K562 (cell line): ENCODE measurements around the gene TSPAN16. TPM values are rescaled to one million over a fixed set of nuclear protein-coding genes. Genes with fewer than 3 reads are reported as not detected.
A peak's percentile ranks its signal among the peaks of the same experiment; 100 is the strongest.

Source experiments
- ATAC-seq: fragments of 200-7000 bp; cut with Tn5 transposase; 3 replicates; pipeline ENCODE4 v1.9.1; 2020; ENCODE audit warnings: moderate library complexity
- BruUV-seq: library from RNA; stranded (reverse); fragments of 400-500 nt; replicated peaks from 2 replicates; lab custom pipeline; 2021; lab: Mats Ljungman, UMichigan
- CTCF ChIA-PET: fragments of 300-600 bp; formaldehyde crosslinking; extraction: SDS; loops from one replicate; lab custom pipeline; 2021; ENCODE audit warnings: low intra/inter-chr PET ratio; lab: Yijun Ruan, JAX
- POLR2A ChIA-PET: fragments of 300-600, 350-650 bp; sonication (Branson Sonifier 250); formaldehyde crosslinking; extraction: SDS; loops from one replicate; lab custom pipeline; 2021; ENCODE audit warnings: antibody characterized with exemption, inconsistent platforms; lab: Yijun Ruan, JAX
- DNase-seq, 4 experiments: peaks; one replicate each; pipeline versions ENCODE4 v3.0.0 to v3.0.0-alpha.2; 2011 to 2018; ENCODE audit warnings: low spot score in 3 of 4, mixed read lengths in 3 of 4; ENCODE audit errors: extremely low read depth in 1 of 4
- FAIRE-seq: peaks from 2 replicates; lab custom pipeline; 2011; peaks lifted over from hg19 to GRCh38; lab: Jason Lieb, UNC
- H2AFZ ChIP-seq: 2 replicates; pipeline ENCODE4 v1.6.0; 2011; ENCODE audit warnings: low read depth, low read length, control low read depth, inconsistent platforms
- H3K27ac ChIP-seq: fragments of 200-600 bp; 3 replicates; pipeline ENCODE4 v1.8.0; 2011; ENCODE audit warnings: low read depth, mild to moderate bottlenecking, control low read depth, inconsistent platforms, low read length, moderate library complexity, mixed read lengths; ENCODE audit errors: extremely low read depth
- H3K27me3 ChIP-seq, 2 experiments: fragments of 300-600 bp in 1 of 2; 2 replicates in 1 of 2; 3 replicates in 1 of 2; pipeline versions ENCODE4 v1.6.0 to v1.8.0; 2011; ENCODE audit warnings: inconsistent platforms in 2 of 2, low read length in 2 of 2, mild to moderate bottlenecking in 1 of 2, mixed read lengths in 1 of 2, moderate library complexity in 1 of 2; ENCODE audit not compliant: control insufficient read depth in 2 of 2, insufficient read depth in 2 of 2
- H3K36me3 ChIP-seq: fragments of 300-600 bp; 3 replicates; pipeline ENCODE4 v1.8.0; 2011; ENCODE audit warnings: mild to moderate bottlenecking, low read length, inconsistent platforms; ENCODE audit not compliant: control insufficient read depth, insufficient read depth
- H3K4me1 ChIP-seq, 2 experiments: fragments of 200-600 bp in 1 of 2; replicated peaks in 1 of 2; 2 replicates in 1 of 2; 3 replicates in 1 of 2; pipeline versions ENCODE4 v1.5.1 to v1.8.0; 2011; ENCODE audit warnings: inconsistent platforms in 2 of 2, low read length in 2 of 2, mild to moderate bottlenecking in 1 of 2, mixed read lengths in 1 of 2, moderate library complexity in 1 of 2; ENCODE audit not compliant: control insufficient read depth in 2 of 2, insufficient read depth in 2 of 2
- H3K4me2 ChIP-seq: 2 replicates; pipeline ENCODE4 v1.6.1; 2011; ENCODE audit warnings: low read length, control low read depth, inconsistent platforms, mixed read lengths; ENCODE audit not compliant: insufficient read depth
- H3K4me3 ChIP-seq: fragments of 200-600 bp; sonication (generic), shearing (Covaris generic); 2 replicates; pipeline ENCODE4 v1.5.1; 2016; ENCODE audit warnings: control low read depth, inconsistent platforms
- H3K79me2 ChIP-seq: fragments of 200-600 bp; 3 replicates; pipeline ENCODE4 v1.8.0; 2011; ENCODE audit warnings: low read length, inconsistent platforms; ENCODE audit not compliant: control insufficient read depth, insufficient read depth
- H3K9ac ChIP-seq, 2 experiments: 2 replicates each; pipeline versions ENCODE4 v1.6.0 to v1.6.1; 2011; ENCODE audit warnings: low read depth in 2 of 2, low read length in 2 of 2, control low read depth in 1 of 2, inconsistent platforms in 1 of 2, mild to moderate bottlenecking in 1 of 2, mixed read lengths in 1 of 2; ENCODE audit not compliant: insufficient read depth in 1 of 2
- H3K9me1 ChIP-seq: one replicate; pipeline ENCODE4 v1.6.0; 2011; ENCODE audit warnings: inconsistent platforms, mild to moderate bottlenecking, low read length, moderate library complexity; ENCODE audit not compliant: control insufficient read depth, insufficient read depth
- H3K9me3 ChIP-seq: replicated peaks from 2 replicates; pipeline ENCODE4 v1.5.1; 2011; ENCODE audit warnings: low read depth, low read length, inconsistent platforms; ENCODE audit not compliant: control insufficient read depth, insufficient read depth
- H4K20me1 ChIP-seq: replicated peaks from 2 replicates; pipeline ENCODE4 v1.6.1; 2011; ENCODE audit warnings: low read length, inconsistent platforms, mixed read lengths; ENCODE audit not compliant: control insufficient read depth, insufficient read depth
- CBX3 ChIP-seq, 2 experiments: IDR thresholded peaks; 1 replicate in 1 of 2; 2 replicates in 1 of 2; pipeline ENCODE4 v1.6.1; 2012; ENCODE audit warnings: inconsistent platforms in 2 of 2, low read length in 2 of 2, borderline replicate concordance in 1 of 2, control low read depth in 1 of 2
- CHD4 ChIP-seq: fragments of 200-600 bp; sonication (generic); IDR thresholded peaks from 3 replicates; pipeline ENCODE4 v1.6.1; 2012; ENCODE audit warnings: low read depth, mild to moderate bottlenecking, mixed read lengths, low read length, inconsistent platforms; ENCODE audit not compliant: insufficient read depth, insufficient replicate concordance, poor library complexity, severe bottlenecking
- HSF4 ChIP-seq: fragments of 250-450 bp; sonication (Bioruptor Pico); IDR thresholded peaks from 2 replicates; pipeline ENCODE4 v2.1.2; 2022; ENCODE audit warnings: mild to moderate bottlenecking, moderate library complexity, borderline replicate concordance
- MTF1 ChIP-seq: fragments of 250-450 bp; sonication (Bioruptor Pico); IDR thresholded peaks from 2 replicates; pipeline ENCODE4 v1.9.0; 2021; ENCODE audit warnings: moderate library complexity, mild to moderate bottlenecking, inconsistent platforms, borderline replicate concordance
- NCOA2 ChIP-seq, 2 experiments: fragments of 450-650 bp; IDR thresholded peaks; 2 replicates each; pipeline ENCODE4 v1.6.1; 2018; ENCODE audit warnings: mild to moderate bottlenecking in 2 of 2, moderate library complexity in 1 of 2; ENCODE audit not compliant: partially characterized antibody in 2 of 2
- NONO ChIP-seq, 2 experiments: fragments of 200-400 bp in 1 of 2; fragments of 450-650 bp in 1 of 2; formaldehyde crosslinking in 1 of 2; IDR thresholded peaks; 2 replicates each; pipeline ENCODE4 v1.6.1; 2017; ENCODE audit warnings: low read depth in 2 of 2, mild to moderate bottlenecking in 2 of 2, moderate library complexity in 2 of 2, low read length in 1 of 2
- NR2C1 ChIP-seq, 2 experiments: fragments of 450-650 bp; IDR thresholded peaks; 2 replicates each; pipeline ENCODE4 v1.6.1; 2017; ENCODE audit warnings: mild to moderate bottlenecking in 2 of 2, antibody characterized with exemption in 1 of 2, inconsistent platforms in 1 of 2, missing compliant biosample characterization in 1 of 2, missing genetic modification characterization in 1 of 2
- PHTF2 ChIP-seq: fragments of 250-450 bp; sonication (Bioruptor Pico); IDR thresholded peaks from 2 replicates; pipeline ENCODE4 v1.5.0; 2021; ENCODE audit warnings: mild to moderate bottlenecking
- SMAD2 ChIP-seq: fragments of 150-350 bp; IDR thresholded peaks from 2 replicates; pipeline ENCODE4 v1.6.1; 2014; ENCODE audit warnings: low read depth, mild to moderate bottlenecking, low read length
- TFE3 ChIP-seq: fragments of 450-650 bp; formaldehyde crosslinking; IDR thresholded peaks from 2 replicates; pipeline ENCODE4 v1.4.0; 2020; ENCODE audit warnings: mild to moderate bottlenecking, mixed read lengths
- ZNF445 ChIP-seq: fragments of 250-450 bp; sonication (Bioruptor Pico); IDR thresholded peaks from 2 replicates; pipeline ENCODE4 v1.4.0; 2020; ENCODE audit warnings: low read depth, mild to moderate bottlenecking, moderate library complexity
- WGBS: fragments of 100-300 bp; shearing (Covaris generic); methylation state at CpG from one replicate; pipeline ENCODE4 v1.1.6; 2016; ENCODE audit warnings: low coverage, mixed read lengths; ENCODE audit not compliant: insufficient coverage; ENCODE audit errors: missing lambda C conversion rate; 5-methylcytosine and 5-hydroxymethylcytosine counted together
- in situ Hi-C: fragments of 300-500 bp; cut with MboI; formaldehyde crosslinking; loops from 4 replicates; pipeline ENCODE4 v1.15.0; 2018; ENCODE audit warnings: inconsistent platforms, mixed read lengths
- intact Hi-C: fragments of 100-400 bp; cut with micrococcal nuclease; formaldehyde crosslinking; loops from 2 replicates; pipeline ENCODE4 v1.14.2; 2022
- polyA plus RNA-seq, 8 experiments: library from polyadenylated mRNA; depleted of rRNA in 4 of 8; stranded (reverse) in 5 of 8; unstranded in 3 of 8; fragments of >200 nt; fragmentation: Nextera tagmentation in 2 of 8; fragmentation: Illumina TruSeq in 1 of 8; extraction: Ambion mirVana in 2 of 8; extraction: Trizol in 1 of 8; gene quantifications; 2 replicates each; pipeline versions ENCODE4 v1.2.1 to v1.2.3, GENCODE V29; 2011 to 2014; ENCODE audit warnings: inconsistent platforms in 1 of 8, missing spikeins in 1 of 8
- total RNA-seq, 7 experiments: library from RNA; depleted of rRNA in 6 of 7; stranded (reverse); fragments of >200 nt in 6 of 7; fragmentation: Illumina TruSeq in 2 of 7; extraction: Trizol in 2 of 7; gene quantifications; 2 replicates each; pipeline versions ENCODE4 v1.2.1 to v1.2.3, GENCODE V29; 2011 to 2021; ENCODE audit warnings: low replicate concordance in 1 of 7

TSPAN16 gene
- total and polyA plus RNA-seq, 9 of the 15 experiments (the other 6 are each of a cell fraction or from before 2014, with no cell fraction given): not detected

- TF ChIP-seq NONO (IDR thresholded peaks at IDR 0.05; ENCODE audit: low read depth in 2 of 2, low read length in 1 of 2) (no peak), NR2C1 (IDR thresholded peaks at IDR 0.05) (no peak), NR2C1 (tag; IDR thresholded peaks at IDR 0.05) (no peak)
Observed at GRCh38 chr19:11251650-11252314, 44.2 kb upstream of the TSPAN16 start (continued).

- WGBS: 75% methylated on average over 19 of the region's 19 CpGs
- H3K27ac ChIP-seq: no peak overlapping the region
- H3K9me1 ChIP-seq: no peaks in the 10 kb centered on the region
- ATAC-seq: no peak
- peaks cover 0 to 3% of the 10 kb centered on the region in 2 experiments; a peak in 2 of 5 replicates for H3K4me1 ChIP-seq
- no peak overlapping the region for H2AFZ ChIP-seq
- no peak overlapping the region for H3K4me2 ChIP-seq
- TF ChIP-seq MTF1 (CRISPR knock-in tag): no peak
- no peak for TF ChIP-seq TFE3 (CRISPR knock-in tag)
- no peak for TF ChIP-seq PHTF2 (CRISPR knock-in tag)
- TF ChIP-seq ZNF445: no peak
- no peak for TF ChIP-seq CBX3 (IDR thresholded peaks at IDR 0.05; ENCODE audit: borderline replicate concordance in 1 of 2, low read length in 2 of 2)
- no peak for TF ChIP-seq SMAD2
- no peak for TF ChIP-seq CHD4
- no peak for TF ChIP-seq HSF4
- TF ChIP-seq NCOA2 (IDR thresholded peaks at IDR 0.05; ENCODE audit: partially characterized antibody in 2 of 2): no peak
- FAIRE-seq: no peak
- in situ Hi-C loops: no loop called here
- H3K4me3 ChIP-seq: no peak overlapping the region
- H3K9ac ChIP-seq: peak overlapping the region in 1 of 2 experiments; percentile 17; a peak in 1 of 4 replicates
- no peaks in the 10 kb centered on the region for H3K79me2 ChIP-seq
- intact Hi-C loops: no loop called here
- POLR2A ChIA-PET: interaction anchor here (0.6 to 1.1 kb wide), 2 partner anchors 8 to 10 kb away, joined by 3 to 4 read pairs; no protein-coding TSS in a partner anchor
- DNase-seq: no peak
- CTCF ChIA-PET: no interaction called here
- BruUV-seq: no TSS peak
- no peaks in the 10 kb centered on the region for H3K9me3 ChIP-seq
- 0 out of 2 replicates have a peak, but pooled peaks cover 8% of the 10 kb centered on the region for H4K20me1 ChIP-seq
- no peaks in the 10 kb centered on the region for H3K27me3 ChIP-seq
- peaks cover 19% of the 10 kb centered on the region; the same call in 2 of the 3 replicates for H3K36me3 ChIP-seq
Observed at GRCh38 chr19:11252665-11253355, 43.1 kb upstream of the TSPAN16 start.
